ENCODE measurements around the gene NDUFV1.

GRCh38 chr11:67640021-67640757 lies 33.5 kb downstream of the NDUFV1 start:
- TF ChIP-seq CTCF (conservative IDR thresholded peaks at IDR 0.05; ENCODE audit: low read depth, low read length) (peak; percentile 83), EZH2 (IDR thresholded peaks at IDR 0.05; ENCODE audit: borderline replicate concordance, low read depth, low read length, poor library complexity, severe bottlenecking) (no peak)

Data from A673 (cell line).